Activated CD8-positive, alpha-beta memory T cell treated with anti-CD3 and anti-CD28 coated beads, Interleukin-2, amount 50 U/mL, for 4 hours (primary cell): ENCODE data around the gene MAS1L.

Experiments used
- DNase-seq: peaks from one replicate; pipeline ENCODE4 v3.0.0-alpha.2; 2020

Gene MAS1L, protein sequence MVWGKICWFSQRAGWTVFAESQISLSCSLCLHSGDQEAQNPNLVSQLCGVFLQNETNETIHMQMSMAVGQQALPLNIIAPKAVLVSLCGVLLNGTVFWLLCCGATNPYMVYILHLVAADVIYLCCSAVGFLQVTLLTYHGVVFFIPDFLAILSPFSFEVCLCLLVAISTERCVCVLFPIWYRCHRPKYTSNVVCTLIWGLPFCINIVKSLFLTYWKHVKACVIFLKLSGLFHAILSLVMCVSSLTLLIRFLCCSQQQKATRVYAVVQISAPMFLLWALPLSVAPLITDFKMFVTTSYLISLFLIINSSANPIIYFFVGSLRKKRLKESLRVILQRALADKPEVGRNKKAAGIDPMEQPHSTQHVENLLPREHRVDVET

DNA sequence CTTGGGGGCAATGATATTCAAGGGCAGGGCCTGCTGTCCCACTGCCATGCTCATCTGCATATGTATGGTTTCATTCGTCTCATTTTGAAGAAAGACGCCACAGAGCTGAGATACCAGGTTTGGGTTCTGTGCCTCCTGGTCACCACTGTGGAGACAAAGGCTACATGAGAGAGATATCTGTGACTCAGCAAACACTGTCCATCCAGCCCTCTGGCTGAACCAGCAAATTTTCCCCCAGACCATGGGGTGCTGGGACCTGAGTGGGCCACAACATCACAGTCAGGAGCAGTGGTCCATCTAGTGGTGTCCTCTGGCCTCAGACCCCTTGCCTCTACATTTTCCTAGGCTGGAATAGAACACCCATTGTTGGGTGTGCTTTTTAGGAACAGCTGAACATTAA is at the start of gene MAS1L:
Gene MAS1L, minus strand, starts transcription at position 297 of the 400 bp plus-strand sequence. Its CDS starts 54 bp downstream, at position 243.
- DNase-seq: no peak

DNA sequence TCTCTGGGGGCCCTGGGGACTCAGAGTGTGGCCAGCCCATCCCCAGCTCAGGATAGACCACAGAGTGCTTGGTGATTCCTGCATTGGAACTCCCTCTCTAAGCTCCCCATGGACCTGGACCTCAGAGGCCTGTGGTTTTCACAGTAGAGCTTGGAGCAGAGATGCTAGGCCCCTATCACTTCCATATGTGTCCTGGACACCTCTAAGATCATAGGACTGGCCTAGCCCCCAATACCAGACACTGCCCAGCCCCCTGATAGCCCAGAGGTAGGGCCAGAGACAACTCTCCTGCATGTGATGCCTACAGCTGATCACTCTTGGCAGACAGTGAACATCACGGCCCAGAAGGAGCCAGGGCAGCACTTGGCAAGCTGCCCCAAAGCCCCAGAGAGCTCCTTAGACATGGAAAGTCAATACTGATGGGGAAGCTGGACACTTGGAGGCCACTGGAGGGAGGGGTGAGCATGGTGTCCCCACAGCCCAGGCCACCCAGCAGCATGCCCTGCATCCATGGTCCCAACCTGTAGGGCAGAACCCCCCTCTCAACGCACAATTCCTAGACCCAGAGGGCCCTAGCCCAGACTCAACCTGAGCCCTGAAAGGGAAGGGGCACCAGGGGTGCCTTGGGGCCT is 44.7 kb upstream of the MAS1L start:
- DNase-seq: no peak

DNA sequence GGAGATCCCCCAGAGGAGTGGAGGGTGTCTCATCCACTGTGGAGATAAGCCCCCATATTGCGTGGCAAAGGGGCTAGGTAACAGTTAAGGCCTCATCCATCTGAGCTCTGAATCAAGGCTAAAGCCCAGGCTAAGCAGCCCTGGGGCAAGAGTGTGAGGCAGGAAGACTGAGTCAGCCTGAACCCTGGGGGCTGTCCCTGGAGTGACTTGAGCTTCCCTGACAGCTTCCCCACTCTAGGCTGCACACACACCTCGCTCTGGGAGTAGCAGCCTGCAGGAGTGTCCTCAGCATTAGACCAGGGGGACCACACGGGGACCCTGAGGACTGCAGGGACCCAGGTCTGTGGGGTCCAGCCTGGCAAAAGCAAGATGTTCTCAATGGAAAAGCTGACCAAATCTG is 43.9 kb upstream of the MAS1L start:
- DNase-seq: no peak

DNA sequence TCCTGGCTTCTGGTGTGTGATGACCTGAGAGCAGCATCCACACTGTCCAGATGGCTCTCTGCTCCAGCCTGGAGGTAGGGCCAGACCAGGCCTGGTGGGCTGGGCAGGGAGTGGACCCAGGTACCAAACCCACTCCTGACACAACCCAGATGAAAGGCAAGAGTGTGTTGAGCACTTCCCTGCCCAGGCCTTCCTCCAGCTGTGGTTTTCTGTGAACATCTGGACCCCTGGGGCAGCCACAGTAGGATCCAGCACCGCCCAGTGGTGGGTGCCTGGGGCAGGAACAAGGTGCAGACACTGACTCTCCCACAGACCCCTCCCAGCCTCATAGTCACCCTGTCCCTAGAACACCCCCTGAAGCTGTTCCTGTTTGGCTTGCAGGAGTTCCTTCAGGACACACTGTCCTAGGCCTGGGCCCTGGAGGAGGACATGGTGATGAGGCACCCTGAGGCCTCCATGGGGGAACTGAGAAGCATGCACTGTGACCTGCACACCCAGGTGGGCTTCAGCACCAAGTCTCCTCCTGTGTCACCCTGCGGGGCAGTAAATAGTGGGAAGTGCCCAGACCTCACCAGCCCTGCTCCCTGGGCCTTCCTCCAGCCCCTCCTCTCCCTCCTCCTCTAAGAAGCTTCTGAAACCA is 43.0 kb upstream of the MAS1L start:
- DNase-seq: no peak

DNA sequence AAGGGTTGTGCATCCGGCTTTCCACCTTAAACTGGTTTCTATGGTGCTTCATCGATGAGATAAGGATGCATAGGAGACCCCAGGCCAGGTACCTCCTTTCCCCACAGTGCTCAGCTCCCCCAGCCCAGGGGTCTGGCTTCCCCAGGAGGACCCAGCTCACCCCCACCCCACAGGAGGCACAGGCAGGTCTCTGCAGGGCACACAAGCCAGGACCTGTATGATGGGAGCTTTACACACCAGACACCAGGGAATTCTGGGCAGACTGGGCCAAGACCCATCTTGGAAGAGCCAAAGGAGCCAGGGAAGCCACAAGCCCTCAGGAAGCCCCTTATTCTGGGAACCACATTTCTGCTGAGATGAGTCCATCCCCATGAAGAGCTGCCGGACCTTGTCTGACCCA is 42.2 kb upstream of the MAS1L start:
- DNase-seq: no peak

DNA sequence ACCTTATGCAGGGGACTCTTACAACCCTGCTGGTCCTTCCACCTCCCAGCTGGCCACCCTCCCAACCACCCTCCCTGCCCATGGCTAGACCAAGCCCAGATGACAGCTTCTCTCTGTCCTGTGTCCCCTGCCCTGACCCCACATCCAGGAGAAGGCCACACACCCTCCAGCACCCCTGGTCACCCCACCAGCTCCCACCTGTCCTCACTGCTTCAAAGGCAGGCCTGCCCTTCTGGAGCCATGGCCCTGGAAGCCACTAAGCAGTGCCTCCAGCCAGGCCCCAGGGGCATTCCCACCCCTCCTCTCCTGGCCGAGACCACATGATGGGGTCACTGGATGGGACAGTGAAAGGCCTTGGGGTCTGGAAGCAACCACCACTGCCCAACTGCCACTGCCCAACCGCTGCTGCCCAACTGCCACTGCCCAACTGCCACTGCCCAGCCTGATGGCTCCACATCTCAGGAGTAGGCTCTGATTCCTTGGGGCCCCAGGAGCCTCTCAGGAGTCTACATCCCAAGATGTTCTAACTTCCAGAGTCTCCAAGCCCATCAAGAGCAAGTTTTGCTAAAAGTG is 41.3 kb upstream of the MAS1L start:
- DNase-seq: no peak

DNA sequence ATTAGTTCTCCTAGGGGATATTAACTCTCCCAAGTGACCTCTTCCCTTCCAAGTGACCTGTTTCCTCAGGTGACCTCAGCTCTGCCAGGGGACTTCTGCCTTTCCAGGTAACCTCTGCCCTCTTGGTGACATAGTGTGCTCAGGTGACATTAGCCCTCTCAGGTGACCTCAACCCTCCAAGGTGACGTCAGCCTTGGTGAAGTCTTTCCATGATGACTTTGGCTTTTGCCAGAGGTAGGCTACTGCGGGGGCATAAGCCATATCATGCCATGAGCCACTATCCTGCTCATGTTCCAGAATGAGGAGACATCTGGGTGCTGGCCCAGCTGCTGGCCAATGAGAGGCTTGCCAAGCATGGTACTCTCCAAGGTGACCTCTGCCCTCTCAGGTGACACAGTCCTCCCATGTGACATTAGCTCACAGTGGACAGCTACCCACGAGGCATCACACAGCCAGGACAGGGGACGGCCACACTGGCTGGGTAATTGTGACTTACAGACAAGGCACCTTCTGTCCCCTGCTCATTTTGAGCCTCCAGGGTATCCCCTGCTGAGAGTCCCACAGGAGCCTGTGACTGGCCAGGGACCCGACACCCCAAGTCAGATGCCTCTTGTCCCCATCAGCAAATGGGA is 40.7 kb upstream of the MAS1L start:
- no peak for DNase-seq

DNA sequence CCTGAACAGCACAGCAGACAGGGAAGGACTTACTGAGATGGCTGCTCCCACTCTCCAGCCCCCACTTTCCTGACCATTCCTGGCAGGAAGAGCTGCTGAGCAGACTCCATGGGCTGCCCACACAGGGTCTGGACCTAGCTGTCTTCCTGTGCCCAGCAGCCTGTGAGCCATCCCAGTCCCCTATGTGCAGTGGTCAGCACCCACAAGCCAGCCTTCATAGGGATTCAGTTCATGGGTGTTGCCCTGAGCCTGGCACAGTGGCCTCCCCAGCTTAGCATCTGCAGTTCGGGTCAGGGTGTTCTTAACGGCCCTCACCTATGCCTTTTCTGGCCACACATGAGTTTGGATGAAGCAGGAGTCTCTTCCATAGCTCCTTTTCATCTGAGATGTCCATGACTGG is 39.8 kb upstream of the MAS1L start:
- DNase-seq: no peak

DNA sequence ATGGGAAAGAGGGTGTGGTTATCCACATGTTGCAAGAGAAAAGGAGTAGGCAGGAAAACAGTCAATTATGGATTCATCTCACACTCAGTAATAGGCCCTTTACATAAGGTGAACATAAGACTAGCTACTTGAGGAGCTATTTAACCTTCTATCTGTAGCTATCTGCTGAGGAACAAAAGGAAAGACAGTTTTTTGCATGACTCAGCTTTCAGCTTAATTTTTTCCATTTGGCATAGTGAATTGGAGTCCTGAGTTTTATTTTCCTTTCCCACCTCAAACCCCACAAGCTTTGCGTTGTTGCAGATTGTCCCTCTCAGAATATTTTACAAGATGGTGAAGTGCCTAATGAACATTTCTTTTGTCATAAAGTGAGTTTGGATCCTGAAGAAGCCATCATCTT is 39.4 kb upstream of the MAS1L start:
- DNase-seq: no peak

DNA sequence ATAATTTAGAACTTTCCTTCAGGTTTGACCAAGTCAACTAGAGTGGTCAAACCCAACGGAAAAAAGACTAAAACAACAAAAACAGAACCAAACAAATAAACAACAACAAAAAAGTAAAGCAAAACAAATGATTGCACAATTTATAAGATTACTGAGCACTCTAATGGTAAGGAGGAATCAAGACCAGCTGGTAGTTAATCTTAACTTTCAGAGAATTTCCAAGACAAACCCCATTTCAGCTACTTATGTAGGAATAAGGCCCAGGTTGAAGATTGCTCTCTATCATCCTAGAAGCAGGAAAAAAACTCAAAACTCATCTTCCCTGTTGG is 37.5 kb upstream of the MAS1L start:
- no peak for DNase-seq

DNA sequence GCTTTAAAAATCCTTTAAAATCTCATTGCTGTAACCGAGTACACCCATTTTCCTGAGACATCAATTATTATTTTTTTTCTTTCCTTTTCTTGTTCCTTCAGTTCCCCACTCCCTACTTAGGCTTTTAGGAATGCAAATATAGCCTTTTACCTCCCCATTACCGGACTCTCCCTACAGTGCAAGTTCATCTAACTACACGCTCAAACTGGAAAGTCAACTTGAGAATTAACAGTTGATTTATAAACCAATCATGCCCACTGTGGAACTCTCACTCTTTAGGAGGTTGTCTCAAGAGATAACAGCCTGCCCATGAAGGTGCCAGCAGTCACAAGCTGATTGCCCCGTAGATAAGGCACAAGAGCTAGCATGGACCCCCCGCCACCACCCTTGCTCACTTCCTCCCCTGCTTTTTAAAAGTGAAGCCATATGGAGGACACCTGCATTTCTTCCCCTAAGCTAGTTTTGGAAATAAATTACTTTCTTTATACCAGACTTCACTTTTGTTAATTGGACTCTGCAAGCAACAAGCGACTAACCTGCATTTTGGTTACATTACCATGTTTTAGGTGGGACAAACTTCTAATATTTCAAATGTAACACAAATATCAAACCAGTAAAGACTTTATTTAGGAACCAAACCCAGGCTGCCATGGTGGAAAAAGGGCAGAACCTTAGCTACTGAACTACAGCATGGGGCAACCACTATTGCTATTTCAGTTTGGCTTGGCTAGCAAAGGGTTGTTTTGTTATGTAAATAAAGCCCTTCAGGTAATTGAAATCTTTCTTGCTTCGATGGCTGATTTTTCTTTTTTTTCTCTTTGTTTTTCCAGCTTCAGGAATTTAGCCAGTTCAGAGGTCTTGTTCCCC is 36.9 kb upstream of the MAS1L start:
- no peak for DNase-seq

DNA sequence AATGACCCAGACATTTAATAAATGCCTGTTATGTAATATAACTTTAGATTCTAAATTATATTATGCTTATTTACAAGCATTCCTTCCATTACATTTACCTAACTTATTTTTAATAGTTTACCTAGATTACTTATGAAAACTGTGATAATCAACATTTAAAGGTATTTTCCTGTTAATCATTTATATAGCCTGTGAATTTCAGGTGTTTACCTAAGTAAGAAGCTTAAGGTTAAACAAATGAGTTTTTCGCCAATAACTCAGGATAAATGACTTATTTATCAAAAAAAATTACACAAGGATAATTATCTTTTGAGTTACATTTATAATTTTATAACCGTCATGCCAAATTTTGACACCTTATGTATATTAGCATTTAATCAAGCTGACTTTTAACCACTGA is 36.3 kb upstream of the MAS1L start:
- DNase-seq: no peak

DNA sequence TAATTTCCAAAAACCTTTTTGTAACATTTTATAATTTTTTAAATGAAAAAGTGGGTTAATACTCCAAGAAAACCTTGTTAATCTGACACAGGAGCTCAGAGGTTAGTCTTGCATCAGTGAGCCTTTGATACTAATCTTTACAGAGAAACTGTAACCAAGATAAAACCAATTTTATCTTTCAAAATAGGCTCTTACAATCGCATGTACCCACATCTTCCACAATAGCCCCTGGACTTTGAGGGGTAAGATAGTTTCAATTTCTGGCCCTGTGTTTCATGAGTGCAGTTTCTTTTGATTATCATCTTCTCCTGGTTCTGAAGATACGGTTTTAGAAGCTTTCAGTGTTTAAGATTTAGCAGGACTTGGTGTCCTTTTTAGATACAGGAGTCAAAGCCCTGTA is 34.5 kb upstream of the MAS1L start:
- no peak for DNase-seq

DNA sequence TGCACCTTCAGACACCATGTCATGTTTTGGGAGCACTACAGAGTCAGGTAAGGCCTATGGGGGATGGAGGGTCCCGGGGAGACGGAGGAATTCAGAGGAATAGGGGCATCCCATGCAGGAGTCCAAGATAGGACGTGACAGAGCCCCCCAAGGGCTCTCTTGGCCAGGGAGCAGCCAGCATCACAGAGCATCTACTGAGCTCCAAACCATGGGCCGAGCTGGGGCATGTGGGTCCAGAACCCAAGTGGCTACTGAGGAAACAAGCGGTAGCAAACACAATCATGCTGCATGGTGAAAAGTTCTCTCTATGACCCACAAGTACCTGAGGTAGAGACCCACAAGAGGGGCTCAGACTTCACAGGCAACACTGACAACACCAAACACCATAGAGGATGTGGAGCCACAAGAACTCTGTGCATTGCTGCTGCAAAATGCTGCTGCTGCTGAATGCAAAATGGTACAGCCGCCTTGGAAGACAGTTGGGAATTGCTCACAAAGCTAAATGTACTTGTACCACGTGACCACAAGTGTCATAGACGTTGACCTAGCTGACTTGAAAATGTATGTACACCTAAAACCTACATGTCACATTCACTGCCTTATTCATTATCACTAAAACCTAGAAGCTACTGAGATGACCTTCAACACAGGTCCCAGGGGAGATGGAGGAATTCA is 33.4 kb upstream of the MAS1L start:
- DNase-seq: no peak

DNA sequence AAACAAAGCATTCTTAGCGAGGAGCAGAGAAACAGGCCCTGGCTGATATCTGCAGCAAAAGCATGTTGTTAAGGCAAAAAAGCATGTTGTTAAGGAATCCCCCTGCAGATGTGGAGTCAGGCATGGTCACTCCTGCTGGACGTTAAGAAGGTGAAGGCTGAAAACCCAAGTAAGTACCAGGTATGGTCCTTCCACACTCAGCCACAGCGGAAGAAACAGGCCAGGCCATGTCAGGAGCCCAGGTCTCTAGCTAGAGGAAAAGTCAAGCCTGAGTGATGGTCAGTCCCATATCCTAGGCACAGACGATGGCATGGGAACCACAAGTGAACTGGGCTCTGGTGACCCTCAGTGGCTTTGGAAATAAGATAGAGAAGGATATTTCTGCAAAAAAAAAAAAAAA is 32.5 kb upstream of the MAS1L start:
- no peak for DNase-seq

DNA sequence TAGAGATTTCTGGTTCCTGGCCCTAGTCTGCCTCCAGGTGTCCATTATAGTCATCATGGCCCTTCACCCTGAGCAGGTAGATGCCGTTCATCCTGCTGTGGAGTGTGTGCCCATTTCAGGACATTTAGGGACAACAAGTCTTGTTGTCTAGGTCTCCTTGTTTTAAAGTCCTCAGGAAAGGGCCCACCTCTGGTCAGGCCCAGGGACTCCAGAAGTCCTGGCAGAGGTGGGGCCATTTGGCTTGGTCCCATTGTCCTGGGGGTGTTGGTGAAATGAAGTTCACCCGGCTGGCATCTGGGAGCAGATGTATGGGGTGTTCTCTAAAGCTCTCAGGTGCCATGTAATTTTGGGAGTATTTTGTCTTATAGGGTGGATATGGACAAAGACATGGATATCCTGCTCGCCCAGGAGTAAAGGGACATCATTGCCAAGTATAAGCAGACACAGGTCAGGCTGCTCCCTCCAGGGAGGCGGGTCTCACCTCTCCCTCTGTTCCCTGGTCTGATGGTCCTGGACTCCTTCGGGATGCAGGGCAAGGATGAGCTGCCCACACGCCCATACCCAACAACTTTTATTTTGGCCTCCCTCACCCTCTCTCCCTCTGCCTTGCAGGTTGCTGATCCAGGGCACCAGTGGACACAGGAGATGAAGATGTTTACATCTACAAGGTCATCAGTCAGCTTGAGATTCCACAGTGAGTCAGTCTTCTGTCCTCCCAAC is 31.7 kb upstream of the MAS1L start:
- no peak for DNase-seq

DNA sequence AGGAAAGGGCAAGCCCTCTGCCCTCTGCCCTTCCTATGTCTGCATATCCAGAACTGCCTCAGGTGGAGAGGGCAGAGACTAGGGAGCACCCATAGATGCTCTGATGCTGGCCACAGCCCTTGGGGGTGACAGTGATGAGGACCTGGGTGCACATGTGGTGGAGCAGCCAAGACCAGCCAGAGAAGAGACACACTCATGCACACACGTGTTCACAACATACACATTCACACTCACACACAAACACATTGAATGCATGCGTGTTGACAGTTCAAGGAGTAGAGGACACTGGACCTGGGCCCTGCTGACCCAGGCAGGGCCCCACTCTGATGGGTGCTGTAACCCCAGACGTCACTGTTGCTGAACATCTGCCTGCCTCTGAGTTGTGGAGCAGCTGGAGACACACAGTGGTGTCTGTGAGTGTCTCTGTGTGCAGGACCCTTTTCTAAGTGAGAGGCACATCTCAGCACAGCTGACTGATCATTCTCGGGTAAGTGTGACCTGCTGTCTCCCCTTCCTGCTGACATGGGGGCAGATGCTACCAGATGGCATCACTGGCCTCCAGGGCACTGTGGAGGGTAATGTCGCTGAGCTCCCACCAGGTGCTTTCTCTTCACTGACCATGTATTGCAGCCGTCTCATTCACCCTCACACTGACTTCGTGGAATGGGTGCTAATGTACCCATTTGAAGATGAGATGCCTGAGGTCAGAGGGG is 30.1 kb upstream of the MAS1L start:
- DNase-seq: no peak

DNA sequence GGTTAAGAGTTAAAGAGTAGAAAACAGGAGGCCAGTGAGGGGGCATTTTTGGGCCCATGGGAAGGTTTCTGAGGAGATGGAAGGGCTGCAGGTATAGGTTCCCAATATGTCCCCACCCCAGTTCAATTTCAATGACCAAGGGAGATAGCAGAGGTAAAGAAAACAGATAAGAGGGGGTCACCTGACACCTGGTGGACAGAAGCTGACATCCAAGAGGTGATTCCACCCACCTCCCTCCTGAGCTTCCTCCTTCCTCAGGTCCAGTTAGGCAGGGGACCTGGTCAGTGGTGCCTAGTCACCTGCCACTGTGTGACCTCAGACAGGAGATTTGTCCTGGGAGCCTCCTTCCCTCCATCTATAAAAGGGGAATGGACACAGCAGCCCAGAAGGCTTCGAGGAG is 29.5 kb upstream of the MAS1L start:
- DNase-seq: no peak

DNA sequence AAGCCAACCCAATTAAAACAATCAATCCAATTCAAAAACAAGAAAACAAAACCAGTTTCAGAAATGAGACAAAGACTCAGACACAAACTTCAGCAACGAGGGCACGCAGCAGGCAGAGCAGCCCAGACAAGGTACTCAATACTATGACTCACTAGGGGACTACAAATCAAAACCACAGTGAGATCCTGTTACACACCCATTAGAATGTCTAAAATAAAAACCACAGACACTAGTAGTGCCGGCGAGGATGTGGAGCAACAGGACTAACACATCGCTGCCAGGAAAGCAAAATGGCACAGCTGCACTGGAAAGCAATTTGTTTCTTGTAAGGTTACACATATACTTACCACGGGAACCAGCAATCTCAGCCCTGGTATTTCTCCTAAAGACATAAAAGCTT is 28.4 kb upstream of the MAS1L start:
- DNase-seq: no peak

DNA sequence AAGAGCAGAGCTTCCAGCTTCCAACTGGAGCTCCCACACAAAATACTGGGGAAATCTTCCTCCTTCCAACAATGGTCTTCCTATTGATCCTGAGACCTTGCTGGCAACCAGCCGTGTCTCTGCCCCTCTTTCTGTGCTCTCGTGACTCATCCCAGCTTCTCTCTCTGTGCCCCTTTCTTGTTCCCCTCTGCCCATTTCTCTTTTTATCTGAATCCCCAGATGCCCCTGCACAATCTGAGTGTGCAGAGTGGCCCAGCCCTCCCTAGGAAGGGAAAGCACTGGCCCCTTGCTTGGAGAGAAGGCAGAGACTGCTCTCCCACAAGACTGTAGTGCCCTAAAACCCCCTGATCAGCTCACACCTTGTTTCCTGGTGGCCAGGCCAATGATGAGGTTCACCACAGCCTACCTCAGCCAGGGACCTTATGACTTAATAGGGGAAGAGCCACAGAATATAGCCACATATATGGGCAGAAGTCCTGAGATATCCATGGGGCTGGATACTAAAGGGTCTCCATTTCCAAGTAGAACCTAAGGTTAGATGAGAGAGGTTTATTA is 23.1 kb upstream of the MAS1L start:
- no peak for DNase-seq
